Aorta (tissue), 5 donors: Measurements from ENCODE around the gene CCDC85C. TPM values are rescaled to one million over a fixed set of nuclear protein-coding genes. Genes with fewer than 3 reads are reported as not detected.

Experiments used
- ATAC-seq: fragments of 200-7000 bp; cut with Tn5 transposase; one replicate; pipeline ENCODE4 v1.9.1; 2022; ENCODE audit warnings: moderate library complexity; ENCODE audit not compliant: low FRiP score
- DNase-seq, 2 donors: peaks; one replicate each; pipeline ENCODE4 v3.0.0-alpha.2; 2020
- H3K27ac ChIP-seq, 2 donors: one replicate each; pipeline ENCODE4 v1.5.1; 2013; ENCODE audit warnings: low read length in 2 of 2, mild to moderate bottlenecking in 2 of 2, moderate library complexity in 2 of 2, control low read depth in 1 of 2, inconsistent platforms in 1 of 2, low read depth in 1 of 2
- H3K27me3 ChIP-seq, 2 donors: one replicate each; pipeline ENCODE4 v1.6.1; 2013; ENCODE audit warnings: control low read depth in 1 of 2, low read length in 1 of 2, mild to moderate bottlenecking in 1 of 2, moderate library complexity in 1 of 2; ENCODE audit not compliant: insufficient read depth in 2 of 2, control insufficient read depth in 1 of 2
- H3K36me3 ChIP-seq, 2 donors: one replicate each; pipeline ENCODE4 v1.6.1; 2013; ENCODE audit warnings: control low read depth in 1 of 2, low read length in 1 of 2, mild to moderate bottlenecking in 1 of 2; ENCODE audit not compliant: insufficient read depth in 2 of 2, control insufficient read depth in 1 of 2
- H3K4me1 ChIP-seq, 2 donors: one replicate each; pipeline ENCODE4 v1.6.1; 2013; ENCODE audit warnings: low read length in 2 of 2, control low read depth in 1 of 2, mild to moderate bottlenecking in 1 of 2, moderate library complexity in 1 of 2; ENCODE audit not compliant: insufficient read depth in 2 of 2, control insufficient read depth in 1 of 2
- H3K4me3 ChIP-seq, 2 donors: one replicate each; pipeline ENCODE4 v1.5.1; 2013; ENCODE audit warnings: low read length in 2 of 2, control low read depth in 1 of 2, mild to moderate bottlenecking in 1 of 2
- H3K9me3 ChIP-seq: one replicate; pipeline ENCODE4 v1.6.1; 2013; ENCODE audit warnings: mild to moderate bottlenecking, low read length; ENCODE audit not compliant: control insufficient read depth
- WGBS, 2 donors: extraction: QIAGEN DNeasy Blood & Tissue Kit; methylation state at CpG; one replicate each; pipeline ENCODE4 v1.1.7; 2013; 5-methylcytosine and 5-hydroxymethylcytosine counted together
- intact Hi-C, 2 donors: fragments of 100-400 bp; cut with DNase I; formaldehyde crosslinking; loops; one replicate each; pipeline versions ENCODE4 v1.14.2 to v1.15.0; 2022
- polyA plus RNA-seq, 2 donors: library from polyadenylated mRNA; stranded (reverse); fragments of 200-250 nt; gene quantifications; one replicate each; pipeline ENCODE4 v1.2.3, GENCODE V29; 2013
- total RNA-seq, 2 donors: library from RNA; stranded (reverse); fragmentation: NEBNext Ultra II Directional; extraction: Animal tissue kit (Norgen Biotek cat#: 25700); gene quantifications; one replicate each; pipeline ENCODE4 v1.2.1, GENCODE V29; 2021
- donor health status: healthy with polysubstance abuse.
- donor health status: Bipolar disorder and iron deficiency.
- donor health status: DM: no; HTN: no; CAD: no.
- donor health status: DM: no; HTN: no; CAD: no.
- donor health status: DM: yes; HTN: yes; CAD: no.

Gene CCDC85C
- total and polyA plus RNA-seq, 4 donors, result 1.2 to 8.1 (median 7.0) TPM

DNA sequence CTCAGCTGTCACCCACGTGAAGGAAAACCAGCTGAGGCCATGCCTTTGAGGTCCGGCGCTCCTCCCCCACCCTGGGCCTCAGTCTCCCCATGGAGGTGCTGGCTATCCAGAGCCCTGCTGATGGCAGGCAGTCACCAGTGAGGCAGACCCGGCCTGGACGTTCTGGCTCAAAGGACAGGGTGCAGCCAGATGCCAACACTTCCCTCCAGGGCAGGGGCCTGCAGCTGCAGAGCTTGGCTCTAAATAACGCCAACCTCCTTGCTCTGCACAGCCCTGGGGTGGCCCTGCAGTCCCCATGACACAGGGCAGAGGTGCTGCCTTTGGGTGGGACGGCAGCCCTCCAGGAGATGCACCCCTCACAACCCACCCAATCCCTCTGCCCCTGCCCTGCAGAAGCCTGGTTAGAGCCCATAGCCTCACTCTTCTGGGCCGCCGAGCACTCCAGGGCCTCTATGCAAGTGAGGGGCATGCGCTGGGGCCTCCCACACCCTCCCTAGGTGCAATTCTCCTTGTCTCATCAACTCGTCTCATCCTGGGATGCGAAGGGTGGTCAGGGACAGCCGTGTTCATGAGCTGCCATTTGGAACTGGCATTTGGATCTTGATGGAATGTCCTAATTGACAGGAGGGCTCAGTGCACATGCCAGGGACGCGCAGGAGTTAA, 30.4 kb downstream of the CCDC85C start:
- H3K9me3 ChIP-seq, result no peaks in the 10 kb centered on the region
- ATAC-seq (no peak), DNase-seq (no peak)
- 68 to 71% methylated on average over 15 of the region's 15 CpGs for WGBS, 2 donors
- intact Hi-C loops, result no loop called here
- H3K27me3 ChIP-seq, result no peaks in the 10 kb centered on the region
- no peaks in the 10 kb centered on the region for H3K36me3 ChIP-seq
- H3K27ac ChIP-seq, result no peak overlapping the region
- H3K4me1 ChIP-seq, result no peaks in the 10 kb centered on the region
- H3K4me3 ChIP-seq, result no peak overlapping the region

DNA sequence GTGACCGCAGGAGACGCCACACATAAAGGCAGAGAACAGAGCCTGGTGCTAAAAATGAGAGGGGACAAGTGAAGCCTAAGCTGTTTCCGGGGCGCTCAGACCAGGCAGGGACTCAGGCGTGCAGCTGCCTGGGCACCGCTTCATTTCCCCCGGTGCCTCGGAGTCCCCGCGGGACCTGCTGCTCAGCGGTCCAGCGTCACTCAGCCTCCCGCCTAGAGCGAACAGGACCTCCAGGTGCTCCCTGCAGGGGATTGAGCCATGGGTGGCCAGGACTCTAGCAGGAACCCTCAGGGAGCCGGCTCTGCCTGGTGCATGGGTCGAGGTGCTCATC, 31.0 kb downstream of the CCDC85C start:
- Histone ChIP-seq H3K9me3 (no peaks in the 10 kb centered on the region), H3K27me3 (no peaks in the 10 kb centered on the region), H3K4me3 (no peak overlapping the region), H3K4me1 (no peaks in the 10 kb centered on the region), H3K27ac (no peak overlapping the region), H3K36me3 (no peaks in the 10 kb centered on the region)
- intact Hi-C loops, result no loop called here
- DNase-seq (no peak), ATAC-seq (no peak)
- 84 to 86% methylated on average over 16 of the region's 16 CpGs for WGBS, 2 donors

DNA sequence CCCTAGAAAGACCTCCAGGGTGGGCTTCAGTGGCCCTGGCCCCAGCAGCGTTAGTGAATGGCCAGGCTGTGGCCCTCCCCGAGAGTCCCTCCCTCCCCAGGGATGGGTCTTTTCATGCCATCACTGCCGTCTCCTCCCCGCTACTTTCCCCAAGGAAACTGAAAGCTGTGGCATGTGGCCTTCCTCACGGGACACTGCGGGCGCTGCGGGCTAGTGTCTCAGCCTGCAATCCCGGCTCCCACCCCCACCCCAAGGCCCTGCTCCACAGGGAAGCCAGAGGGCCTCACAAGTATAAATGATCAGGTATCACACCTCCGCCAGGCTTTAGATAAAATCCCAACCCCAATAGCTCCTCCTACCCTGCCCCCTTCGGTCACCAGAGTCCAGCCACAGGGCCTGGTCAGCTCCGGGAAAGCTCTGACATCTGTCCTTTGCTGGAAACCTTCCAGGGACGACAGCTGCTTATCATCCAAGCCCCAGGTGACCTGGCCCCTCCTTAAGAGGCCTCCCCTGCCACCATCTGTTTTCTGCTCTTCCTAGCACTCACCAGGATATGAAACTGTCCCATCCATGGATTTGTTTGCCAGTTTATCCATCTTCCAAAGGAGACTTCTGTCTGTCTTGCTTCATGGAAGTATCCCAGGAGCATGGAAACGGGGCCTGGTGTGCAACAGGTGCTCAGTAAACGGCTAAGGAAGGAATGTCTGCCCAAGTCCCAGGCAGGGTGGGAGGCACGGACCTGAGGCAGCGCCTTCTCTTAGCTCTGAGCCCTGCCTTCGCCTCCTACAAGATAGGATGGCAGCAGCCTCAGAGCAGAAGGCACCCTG, 31.6 kb downstream of the CCDC85C start:
- intact Hi-C loops, result no loop called here
- H3K36me3 ChIP-seq, result no peaks in the 10 kb centered on the region
- WGBS, 2 donors, result 90 to 91% methylated on average over 17 to 18 of the region's 18 CpGs
- no peak overlapping the region for H3K4me3 ChIP-seq
- H3K27ac ChIP-seq, result no peak overlapping the region
- H3K4me1 ChIP-seq, result no peaks in the 10 kb centered on the region
- no peaks in the 10 kb centered on the region for H3K9me3 ChIP-seq
- H3K27me3 ChIP-seq, result no peaks in the 10 kb centered on the region
- no peak for ATAC-seq
- DNase-seq, result no peak

DNA sequence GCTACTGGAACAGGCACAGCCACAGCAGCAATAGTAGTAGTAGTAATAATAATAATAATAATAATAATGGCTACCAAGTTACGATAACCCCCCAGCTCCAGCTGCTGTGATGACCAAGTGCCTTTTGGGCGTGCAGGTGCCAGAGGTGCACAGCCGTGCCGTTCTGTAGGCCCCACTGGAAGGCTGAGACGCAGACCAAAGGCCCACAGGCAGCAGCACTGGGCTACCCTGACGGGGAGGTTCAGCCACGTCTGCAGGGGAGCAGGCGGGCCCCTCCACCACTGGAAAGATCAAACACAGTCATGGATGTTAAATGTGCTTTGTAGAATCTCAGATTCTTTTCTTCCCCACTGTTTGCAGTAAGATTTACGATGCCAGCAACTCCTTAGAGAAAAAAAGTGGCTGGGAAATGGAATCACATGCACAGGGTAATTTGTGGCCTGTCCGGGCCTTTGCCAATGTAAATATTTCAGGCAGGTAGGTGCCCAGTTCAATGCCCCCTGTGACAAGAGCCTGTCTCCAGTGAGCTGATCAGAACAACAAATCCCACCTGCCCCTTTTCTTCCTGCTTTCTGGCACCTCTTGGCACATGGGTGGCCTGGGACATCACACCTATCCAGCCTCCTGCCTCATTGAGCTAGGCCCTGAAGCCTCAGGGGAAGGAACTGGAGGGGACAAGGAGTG, 32.6 kb downstream of the CCDC85C start:
- H3K27me3 ChIP-seq, result no peaks in the 10 kb centered on the region
- ATAC-seq (no peak), DNase-seq (no peak)
- 61 to 68% methylated on average over 10 of the region's 10 CpGs for WGBS, 2 donors
- intact Hi-C loops, result no loop called here
- H3K27ac ChIP-seq, result no peak overlapping the region
- no peaks in the 10 kb centered on the region for H3K36me3 ChIP-seq
- H3K4me1 ChIP-seq, result no peaks in the 10 kb centered on the region
- H3K4me3 ChIP-seq, result no peak overlapping the region
- H3K9me3 ChIP-seq, result no peaks in the 10 kb centered on the region

DNA sequence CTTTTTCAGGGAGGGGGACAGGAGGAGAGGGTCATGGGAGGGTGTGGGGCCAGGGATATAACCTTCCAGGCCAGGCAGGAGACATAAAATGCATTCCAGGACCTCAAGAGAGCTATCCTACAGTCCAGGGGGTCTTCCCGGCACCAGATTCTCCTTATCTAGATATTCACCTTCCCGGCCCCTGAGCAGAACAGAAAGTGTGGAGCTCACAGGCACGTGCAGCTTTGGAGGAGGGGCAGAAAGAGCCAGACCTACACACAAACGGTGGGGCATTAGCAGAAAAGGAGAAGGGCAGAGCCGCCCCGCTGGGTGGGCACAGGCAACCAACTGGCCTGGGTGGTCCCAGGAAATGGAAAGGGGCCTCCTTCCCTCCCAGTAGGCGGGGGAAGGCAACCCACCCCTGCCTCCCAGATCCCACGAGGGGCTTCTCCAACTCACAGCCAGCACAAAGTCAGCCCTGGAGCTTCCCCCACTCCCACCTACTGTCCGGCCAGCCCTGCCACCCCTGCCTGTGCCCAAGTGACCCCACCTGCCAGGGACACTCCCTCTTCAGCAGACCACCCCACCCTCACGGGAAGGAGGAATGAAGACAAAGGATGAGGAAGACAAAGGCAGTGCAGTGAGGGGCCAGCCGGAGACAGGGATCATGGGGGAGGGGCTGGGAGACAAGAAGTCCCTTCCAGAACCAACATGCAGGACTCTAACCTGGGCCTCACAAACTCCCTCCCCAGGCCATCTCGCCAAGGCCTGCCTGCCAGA, 33.3 kb downstream of the CCDC85C start:
- no peaks in the 10 kb centered on the region for H3K4me1 ChIP-seq
- H3K27ac ChIP-seq, result no peak overlapping the region
- ATAC-seq, result no peak
- H3K4me3 ChIP-seq, result no peak overlapping the region
- intact Hi-C loops, result no loop called here
- H3K36me3 ChIP-seq, result no peaks in the 10 kb centered on the region
- H3K9me3 ChIP-seq, result no peaks in the 10 kb centered on the region
- 92 to 94% methylated on average over 11 to 12 of the region's 12 CpGs for WGBS, 2 donors
- H3K27me3 ChIP-seq, result no peaks in the 10 kb centered on the region
- DNase-seq, result no peak

DNA sequence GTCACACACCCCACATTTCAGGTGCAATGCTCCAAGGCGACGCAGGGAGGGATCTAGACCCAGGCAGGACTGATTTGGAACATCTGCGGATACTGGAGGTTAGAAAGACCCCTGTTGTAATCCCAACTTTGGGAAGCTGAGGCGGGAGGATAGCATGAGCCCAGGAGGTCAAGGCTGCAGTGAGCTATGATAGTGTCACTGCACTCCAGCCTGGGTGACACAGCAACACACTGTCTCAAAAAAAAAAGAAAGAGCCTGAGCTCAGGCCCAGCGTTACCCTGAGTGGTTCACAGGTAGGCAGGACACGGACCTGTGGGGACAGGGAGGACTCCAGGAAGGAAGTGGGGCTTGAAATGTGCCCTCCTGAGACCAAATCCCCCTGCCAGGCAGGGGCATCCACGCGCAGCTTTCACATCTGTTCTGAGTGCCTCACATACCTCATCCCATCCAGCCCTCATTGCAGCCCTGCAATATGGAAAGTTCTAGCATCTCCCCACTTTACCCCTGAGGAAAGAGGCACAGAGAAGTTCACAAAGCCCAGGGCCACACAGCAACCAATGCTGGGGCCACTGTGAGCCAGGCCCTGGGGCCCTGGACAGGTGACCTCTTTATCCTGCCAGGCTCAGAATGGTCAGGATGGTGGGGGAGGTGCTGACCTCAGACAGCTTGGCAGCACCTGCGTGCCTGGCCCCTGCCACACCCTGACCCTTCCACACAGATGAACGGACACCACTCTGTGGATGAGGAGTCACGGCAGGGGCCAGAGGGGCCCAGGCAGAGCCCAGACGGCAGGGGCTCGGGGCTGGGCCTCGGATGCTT, 34.1 kb downstream of the CCDC85C start:
- ATAC-seq, result no peak
- no peak overlapping the region for H3K27ac ChIP-seq
- 80 to 86% methylated on average over 14 of the region's 14 CpGs for WGBS, 2 donors
- no peaks in the 10 kb centered on the region for H3K4me1 ChIP-seq
- no peaks in the 10 kb centered on the region for H3K27me3 ChIP-seq
- intact Hi-C loops, result loop anchor here in 1 of 2 donors (5.0 kb wide), 1 partner anchor 37 kb away; no protein-coding TSS in a partner anchor
- H3K9me3 ChIP-seq, result no peaks in the 10 kb centered on the region
- DNase-seq, result no peak
- H3K4me3 ChIP-seq, result no peak overlapping the region
- no peaks in the 10 kb centered on the region for H3K36me3 ChIP-seq

DNA sequence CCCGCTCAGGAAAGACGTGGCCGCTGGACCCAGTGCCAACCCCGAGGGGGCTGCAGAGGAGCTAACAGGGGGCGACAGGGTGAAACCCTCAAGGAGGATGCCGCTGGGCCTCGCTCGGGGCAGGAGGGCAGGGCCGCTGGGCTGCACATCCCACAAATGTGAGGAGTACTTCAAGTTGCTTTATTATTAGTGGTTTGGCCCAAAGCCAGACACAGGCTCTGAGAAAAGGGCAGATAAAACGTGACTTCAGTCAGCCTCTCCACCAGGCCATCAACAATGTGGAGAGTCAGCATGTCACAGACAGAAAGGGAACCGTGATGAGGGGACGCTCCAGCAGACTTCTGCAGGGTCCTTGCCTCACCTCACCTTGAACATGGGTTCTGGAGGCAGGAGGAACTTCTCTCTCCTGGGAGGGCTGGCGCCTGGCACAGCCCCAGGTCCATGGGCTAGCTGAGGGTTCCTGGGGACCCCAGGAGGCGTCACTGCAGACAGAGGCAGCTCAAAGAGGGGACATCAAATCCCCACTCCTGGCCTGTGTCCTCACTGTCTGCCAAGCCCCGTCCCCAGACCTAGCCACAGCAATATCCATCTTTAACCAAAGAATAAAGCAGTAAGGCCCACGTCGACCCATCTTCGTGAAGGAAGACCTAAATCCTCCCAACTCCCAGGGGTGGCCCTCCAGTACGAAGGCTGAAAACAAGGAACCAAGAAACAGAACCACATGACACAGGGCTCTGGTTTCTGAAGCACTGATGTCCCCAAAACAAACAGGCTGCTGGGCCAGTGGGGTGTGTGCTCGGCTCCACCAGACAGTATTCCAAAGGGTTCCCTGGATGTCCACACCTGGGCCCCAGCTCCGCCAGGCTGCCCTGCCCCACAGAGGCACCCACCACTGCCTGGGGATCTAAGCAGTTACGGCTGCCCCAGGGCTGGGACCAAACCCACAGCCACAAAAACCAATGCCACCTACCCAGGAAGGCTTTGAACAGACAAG, 35.1 kb downstream of the CCDC85C start:
- DNase-seq (no peak), ATAC-seq (no peak)
- Histone ChIP-seq H3K27me3 (no peaks in the 10 kb centered on the region), H3K4me1 (no peaks in the 10 kb centered on the region), H3K4me3 (no peak overlapping the region), H3K9me3 (no peaks in the 10 kb centered on the region), H3K36me3 (no peaks in the 10 kb centered on the region), H3K27ac (no peak overlapping the region)
- WGBS, 2 donors, result 77 to 80% methylated on average over 21 to 22 of the region's 22 CpGs
- intact Hi-C loops, result loop anchor here in 1 of 2 donors (5.0 kb wide), 1 partner anchor 38 kb away; no protein-coding TSS in a partner anchor
